Thoracic aorta (tissue), 2 donors: ENCODE data around the gene MOB3B. TPM values are rescaled to one million over a fixed set of nuclear protein-coding genes. Genes with fewer than 3 reads are reported as not detected.

Experiments used
- ATAC-seq: fragments of 150-250 bp; one replicate; pipeline ENCODE4 v1.8.0; 2017; ENCODE audit warnings: low read depth; ENCODE audit not compliant: insufficient number of reproducible peaks, low FRiP score
- DNase-seq: peaks from one replicate; pipeline ENCODE4 v3.0.0-alpha.2; 2020; ENCODE audit warnings: low spot score
- H3K27ac ChIP-seq, 2 donors: fragments of 200-600 bp; sonication (generic); 1 replicate in 1 of 2; 2 replicates in 1 of 2; pipeline ENCODE4 v1.5.1; 2016; ENCODE audit warnings: mild to moderate bottlenecking in 2 of 2, moderate library complexity in 2 of 2
- H3K27me3 ChIP-seq: fragments of 200-600 bp; sonication (generic); replicated peaks from 2 replicates; pipeline ENCODE4 v1.6.0; 2016; ENCODE audit warnings: mild to moderate bottlenecking; ENCODE audit not compliant: insufficient read depth
- H3K36me3 ChIP-seq: fragments of 200-600 bp; sonication (generic); one replicate; pipeline ENCODE4 v1.5.1; 2016
- H3K4me1 ChIP-seq, 2 donors: fragments of 200-600 bp; sonication (generic); 1 replicate in 1 of 2; 2 replicates in 1 of 2; pipeline versions ENCODE4 v1.5.1 to v1.6.0; 2016; ENCODE audit warnings: low read depth in 2 of 2, mild to moderate bottlenecking in 1 of 2; ENCODE audit not compliant: control insufficient read depth in 1 of 2
- H3K4me3 ChIP-seq: fragments of 200-600 bp; sonication (generic); 2 replicates; pipeline ENCODE4 v1.5.1; 2016; ENCODE audit warnings: mild to moderate bottlenecking
- H3K9me3 ChIP-seq: fragments of 200-600 bp; sonication (generic); 2 replicates; pipeline ENCODE4 v1.5.1; 2016
- CTCF ChIP-seq: fragments of 200-600 bp; sonication (generic); IDR thresholded peaks from one replicate; pipeline ENCODE4 v1.5.1; 2019; ENCODE audit warnings: antibody characterized with exemption
- total RNA-seq, 2 donors: library from RNA; depleted of rRNA; stranded (reverse); fragments of >200 nt; gene quantifications; one replicate each; pipeline versions ENCODE4 v1.1.0 to v1.2.3, GENCODE V29; 2016

The MOB3B gene
- total RNA-seq, 2 donors from 2014 or later, result 6.6 to 11.1 TPM

GRCh38 chr9:27386571-27387091 lies 143.0 kb downstream of the MOB3B start:
- H3K27me3 ChIP-seq, result no peaks in the 10 kb centered on the region
- ATAC-seq, result no peak
- no peaks in the 10 kb centered on the region for H3K36me3 ChIP-seq
- peaks cover 15 to 27% of the 10 kb centered on the region in 2 donors for H3K4me1 ChIP-seq
- H3K27ac ChIP-seq, result no peak overlapping the region
- no peak for TF ChIP-seq CTCF
- no peak for DNase-seq
- no peak overlapping the region for H3K4me3 ChIP-seq
- H3K9me3 ChIP-seq, result no peaks in the 10 kb centered on the region

GRCh38 chr9:27385606-27386322 lies 143.8 kb downstream of the MOB3B start:
- Histone ChIP-seq H3K4me3 (no peak overlapping the region), H3K27me3 (no peaks in the 10 kb centered on the region), H3K9me3 (no peaks in the 10 kb centered on the region), H3K27ac (no peak overlapping the region), H3K36me3 (no peaks in the 10 kb centered on the region), H3K4me1 (peaks cover 9 to 18% of the 10 kb centered on the region in 2 donors)
- no peak for ATAC-seq
- no peak for TF ChIP-seq CTCF
- DNase-seq, result no peak

GRCh38 chr9:27384262-27385014 lies 145.2 kb downstream of the MOB3B start:
- no peaks in the 10 kb centered on the region for H3K9me3 ChIP-seq
- no peak overlapping the region for H3K27ac ChIP-seq
- H3K27me3 ChIP-seq, result no peaks in the 10 kb centered on the region
- no peak for DNase-seq
- no peak for TF ChIP-seq CTCF
- no peak overlapping the region for H3K4me3 ChIP-seq
- no peaks in the 10 kb centered on the region for H3K36me3 ChIP-seq
- peaks cover 9 to 17% of the 10 kb centered on the region in 2 donors for H3K4me1 ChIP-seq
- ATAC-seq, result no peak

GRCh38 chr9:27383524-27383923 lies 146.1 kb downstream of the MOB3B start:
- DNase-seq, result no peak
- no peak overlapping the region for H3K4me3 ChIP-seq
- ATAC-seq, result no peak
- H3K36me3 ChIP-seq, result no peaks in the 10 kb centered on the region
- H3K27ac ChIP-seq, result no peak overlapping the region
- peaks cover 9 to 17% of the 10 kb centered on the region in 2 donors for H3K4me1 ChIP-seq
- no peaks in the 10 kb centered on the region for H3K9me3 ChIP-seq
- no peaks in the 10 kb centered on the region for H3K27me3 ChIP-seq
- no peak for TF ChIP-seq CTCF

- Histone ChIP-seq H3K4me1 (peaks cover 9 to 15% of the 10 kb centered on the region in 2 donors), H3K4me3 (no peak overlapping the region), H3K36me3 (no peaks in the 10 kb centered on the region), H3K9me3 (no peaks in the 10 kb centered on the region), H3K27me3 (no peaks in the 10 kb centered on the region), H3K27ac (no peak overlapping the region)
- ATAC-seq (no peak), DNase-seq (no peak)
- TF ChIP-seq CTCF, result no peak
These were observed 146.6 kb downstream of the MOB3B start for GRCh38 chr9:27382975-27383374.
